Adrenal gland (tissue), 5 donors: Measurements from ENCODE around the gene QTRT2.

Experiments
- CTCF ChIP-seq, 6 experiments: fragments of 450-650 bp in 4 of 6; fragments of 200-600 bp in 2 of 6; sonication (generic) in 1 of 6; IDR thresholded peaks; 1 replicate in 5 of 6; 2 replicates in 1 of 6; pipeline versions ENCODE4 v1.5.1 to v1.8.0; 2016 to 2021; ENCODE audit warnings: antibody characterized with exemption in 6 of 6, mild to moderate bottlenecking in 2 of 6, moderate library complexity in 1 of 6
- POLR2A ChIP-seq, 2 donors: fragments of 450-650 bp; IDR thresholded peaks; one replicate each; pipeline ENCODE4 v1.6.1; 2017; ENCODE audit warnings: antibody characterized with exemption in 2 of 2, mild to moderate bottlenecking in 2 of 2, moderate library complexity in 1 of 2
- donor health status: DM: no; HTN: no; CAD: no.

DNA sequence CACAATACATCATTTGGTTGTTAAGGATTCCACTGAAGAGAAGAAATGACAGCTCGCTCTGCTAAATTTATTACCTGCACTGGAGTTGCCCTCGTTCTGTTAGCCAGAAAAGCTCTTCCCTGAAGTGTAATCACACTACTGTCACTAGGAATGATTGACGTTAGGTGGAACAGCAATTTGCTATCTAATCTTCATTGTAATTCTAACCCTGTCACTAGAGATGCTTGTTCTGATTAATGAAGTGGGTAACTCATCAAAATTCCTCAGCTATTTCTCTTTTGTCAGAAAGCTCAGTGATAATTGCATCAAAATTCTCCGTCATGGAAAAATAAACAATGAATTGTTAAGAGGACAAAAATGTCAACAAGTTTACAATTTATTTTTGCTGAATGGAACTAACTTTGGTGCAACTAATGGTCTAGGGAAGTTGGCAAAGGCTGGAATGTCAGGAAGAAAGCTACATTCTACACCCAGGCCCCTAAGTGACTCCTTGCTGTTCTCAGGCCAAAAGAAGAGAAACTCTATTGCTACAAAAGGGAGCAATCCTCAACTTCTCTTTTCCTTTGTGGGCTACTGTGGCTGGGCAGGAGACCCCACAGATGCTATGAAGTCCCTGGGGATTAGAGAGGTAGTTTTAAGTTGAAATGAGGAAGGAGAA is 34.3 kb upstream of the QTRT2 start:
- TF ChIP-seq CTCF (IDR thresholded peaks at IDR 0.05) (no peak), POLR2A (IDR thresholded peaks at IDR 0.05) (no peak)
